Putamen (tissue), 1 donor: ENCODE results near the gene LRRK1.

Experiments used
- DNase-seq: peaks from one replicate; pipeline ENCODE4 v3.0.0-alpha.2; 2016; ENCODE audit warnings: low spot score

Gene LRRK1

DNA sequence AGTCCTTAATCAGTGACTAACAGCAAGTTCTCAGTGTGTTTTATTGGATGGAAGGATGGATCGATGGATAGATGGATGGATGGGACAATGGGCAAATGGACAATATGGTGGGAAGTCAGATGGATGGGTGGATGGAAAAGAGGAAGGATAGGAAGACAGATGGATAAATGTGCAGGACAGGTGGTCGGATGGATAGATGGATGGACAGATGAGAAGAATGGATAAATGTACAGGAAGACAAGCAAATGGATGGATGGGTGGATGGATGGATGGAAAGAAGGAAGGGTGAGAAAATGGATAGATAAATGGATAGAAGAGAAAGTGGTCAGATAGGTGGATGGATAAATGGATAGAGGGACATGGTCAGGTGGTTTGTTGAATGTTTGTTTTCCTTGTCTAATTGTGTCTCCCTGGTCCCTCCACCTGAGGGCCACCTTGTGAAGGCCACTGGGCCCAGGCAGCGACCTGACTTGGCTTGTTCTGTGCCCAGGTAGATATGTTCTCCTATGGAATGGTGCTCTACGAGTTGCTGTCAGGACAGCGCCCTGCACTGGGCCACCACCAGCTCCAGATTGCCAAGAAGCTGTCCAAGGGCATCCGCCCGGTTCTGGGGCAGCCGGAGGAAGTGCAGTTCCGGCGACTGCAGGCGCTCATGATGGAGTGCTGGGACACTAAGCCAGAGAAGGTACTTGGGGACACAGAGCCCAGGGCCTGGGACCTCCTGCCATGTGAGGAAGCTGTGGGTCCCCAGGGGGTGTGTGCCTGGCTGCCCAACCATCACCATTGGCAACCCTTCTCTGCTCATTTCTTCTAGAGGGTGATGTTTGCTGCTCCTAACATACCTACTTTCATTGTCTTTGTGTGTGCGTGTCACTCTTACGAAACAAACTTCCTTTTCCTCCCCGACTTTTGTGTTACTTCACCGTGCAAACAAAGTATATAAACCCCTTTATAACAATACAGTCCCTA, 137.5 kb downstream of the LRRK1 start:
- DNase-seq: no peak

DNA sequence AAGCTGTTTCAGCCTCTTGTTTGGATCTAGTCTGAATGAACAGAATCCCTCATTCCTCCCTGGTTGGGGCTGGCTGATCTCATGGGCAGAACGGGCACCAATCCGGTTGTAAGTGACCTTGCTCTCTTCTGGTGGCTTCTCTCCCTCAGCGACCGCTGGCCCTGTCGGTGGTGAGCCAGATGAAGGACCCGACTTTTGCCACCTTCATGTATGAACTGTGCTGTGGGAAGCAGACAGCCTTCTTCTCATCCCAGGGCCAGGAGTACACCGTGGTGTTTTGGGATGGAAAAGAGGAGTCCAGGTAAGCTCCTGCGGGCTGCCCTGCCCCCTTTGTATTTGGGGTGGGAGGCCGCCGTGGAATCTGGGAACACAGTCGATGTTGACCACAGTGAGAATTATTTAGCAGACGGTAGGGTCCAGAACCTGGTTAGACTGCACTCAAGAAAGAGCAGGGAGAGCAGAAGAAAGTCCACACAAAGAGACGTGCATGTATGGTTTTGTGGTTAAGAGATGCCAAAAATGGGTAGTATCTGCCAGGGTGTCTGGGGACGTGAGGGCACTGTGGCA, 138.8 kb downstream of the LRRK1 start:
- no peak for DNase-seq

DNA sequence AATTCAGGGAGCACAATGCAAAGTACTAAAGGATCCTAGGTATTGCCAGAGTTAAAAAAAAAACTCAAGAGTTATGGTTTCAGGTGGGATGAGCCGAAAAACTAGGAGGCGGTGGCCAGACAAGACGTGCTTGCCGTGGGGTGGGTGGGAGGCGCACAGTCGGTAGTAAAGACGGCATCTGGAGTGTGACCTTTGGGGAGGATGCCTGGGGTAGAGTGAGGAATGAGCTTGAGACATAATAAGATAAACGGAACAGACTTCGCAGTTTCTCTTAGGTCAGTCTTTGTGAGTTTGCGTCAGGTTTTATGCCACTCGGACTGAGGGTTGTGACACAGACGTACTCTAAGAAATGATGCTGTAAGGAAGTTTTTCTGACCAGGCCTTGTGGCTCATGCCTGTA, 139.6 kb downstream of the LRRK1 start:
- DNase-seq: no peak

DNA sequence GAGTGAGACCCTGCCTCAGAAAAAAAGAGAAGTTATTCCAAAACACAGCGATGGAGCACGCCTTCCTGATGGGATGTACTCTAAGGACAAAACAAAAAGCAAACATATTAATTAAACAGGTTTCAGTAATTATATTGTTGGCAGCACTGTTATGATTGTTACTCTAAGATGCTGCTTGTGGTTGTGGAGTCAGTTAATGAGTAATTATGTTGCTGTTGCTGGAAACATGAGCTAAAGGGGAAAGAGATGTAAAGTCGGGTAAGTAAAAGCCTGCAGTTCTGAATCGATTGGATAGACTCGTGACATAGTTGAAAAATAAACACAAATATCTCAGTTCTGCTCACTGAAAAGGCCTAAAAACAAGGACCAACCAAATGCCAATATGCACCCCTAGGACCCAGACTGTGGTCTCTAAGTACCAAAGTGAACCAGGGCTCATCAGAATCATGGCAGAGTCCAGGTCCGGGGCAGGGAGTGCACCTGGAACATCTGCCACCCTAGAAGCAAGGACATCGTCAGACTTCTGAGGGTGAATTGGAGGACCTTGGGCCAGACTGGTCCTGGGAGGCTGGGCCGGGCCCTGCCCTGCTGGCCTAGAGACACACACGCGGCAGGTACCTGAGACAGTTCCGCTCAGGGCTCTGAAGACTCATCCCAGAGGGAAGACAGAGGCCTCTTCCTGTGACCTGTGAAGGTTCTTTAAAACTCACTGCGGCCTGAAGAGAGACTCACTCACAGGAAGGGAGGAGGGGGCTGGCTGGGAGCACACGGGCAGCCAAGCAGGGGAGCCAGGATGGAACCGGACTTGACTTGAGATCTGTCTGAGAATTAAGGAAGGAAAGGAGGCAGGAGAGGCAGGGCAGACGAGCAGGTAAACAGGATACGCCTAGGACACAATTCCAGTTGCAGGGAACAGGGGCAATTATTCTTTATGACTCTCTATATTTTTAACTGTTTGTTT, 140.5 kb downstream of the LRRK1 start:
- DNase-seq: no peak

DNA sequence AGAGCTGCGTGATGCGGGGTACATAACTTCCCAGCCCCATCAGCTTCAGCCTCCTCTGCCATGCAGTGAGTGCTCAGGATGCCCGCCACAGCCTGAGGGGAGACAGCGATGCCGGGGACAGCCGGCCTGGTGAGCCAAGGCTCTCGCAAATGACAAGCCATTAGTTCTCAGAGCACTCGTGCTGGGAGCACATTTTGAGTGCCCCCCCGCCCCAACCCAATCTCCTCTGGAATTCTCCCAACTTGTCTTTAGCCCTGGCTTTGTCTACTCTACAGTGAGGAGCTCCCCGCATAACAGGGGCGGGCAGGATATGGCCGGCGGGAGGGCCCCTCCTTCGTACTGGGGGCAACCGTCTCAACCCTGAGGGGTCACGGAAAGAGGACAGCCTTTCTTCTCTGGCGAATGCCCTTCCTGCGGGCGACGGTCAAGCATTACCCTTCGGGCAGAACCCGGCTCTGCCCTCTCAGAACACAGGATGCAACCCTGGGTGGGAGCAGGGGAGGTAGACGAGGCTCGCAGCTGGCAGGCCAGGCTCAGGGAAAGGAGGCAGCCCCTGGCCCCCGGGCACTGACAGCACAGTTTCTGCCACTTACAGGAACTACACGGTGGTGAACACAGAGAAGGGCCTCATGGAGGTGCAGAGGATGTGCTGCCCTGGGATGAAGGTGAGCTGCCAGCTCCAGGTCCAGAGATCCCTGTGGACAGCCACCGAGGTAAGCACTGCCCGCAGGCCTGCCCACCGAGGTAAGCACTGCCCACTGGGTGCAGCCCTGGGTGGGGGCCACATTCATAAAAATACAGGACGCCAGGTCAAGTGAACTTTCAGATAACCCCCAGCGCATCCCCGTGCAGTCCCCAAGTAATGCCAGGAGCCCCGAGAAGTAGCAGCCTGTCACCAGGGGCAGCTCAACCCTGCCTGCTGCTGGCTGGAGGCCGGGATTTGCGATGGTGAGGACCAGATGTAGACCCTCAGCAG, 141.7 kb downstream of the LRRK1 start:
- DNase-seq: no peak

DNA sequence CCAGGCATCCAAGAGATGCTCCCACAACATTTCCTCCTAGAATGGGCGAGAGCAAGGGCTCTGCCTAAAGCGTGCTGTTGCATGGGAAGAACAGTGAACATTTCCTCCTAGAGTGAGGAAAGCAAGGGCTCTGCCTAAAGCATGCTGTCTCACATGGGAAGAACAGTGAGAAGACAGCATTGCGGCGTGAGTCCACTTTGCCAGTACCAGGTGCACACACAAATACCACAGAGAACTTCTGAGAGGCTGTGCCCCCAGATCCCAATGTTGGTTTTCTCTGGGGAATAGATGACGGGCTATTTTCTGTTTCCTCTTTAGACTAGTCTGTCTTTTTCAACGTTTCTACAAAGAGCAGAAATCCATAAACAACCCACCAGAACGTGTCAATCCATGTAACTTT, 142.9 kb downstream of the LRRK1 start:
- DNase-seq: no peak

DNA sequence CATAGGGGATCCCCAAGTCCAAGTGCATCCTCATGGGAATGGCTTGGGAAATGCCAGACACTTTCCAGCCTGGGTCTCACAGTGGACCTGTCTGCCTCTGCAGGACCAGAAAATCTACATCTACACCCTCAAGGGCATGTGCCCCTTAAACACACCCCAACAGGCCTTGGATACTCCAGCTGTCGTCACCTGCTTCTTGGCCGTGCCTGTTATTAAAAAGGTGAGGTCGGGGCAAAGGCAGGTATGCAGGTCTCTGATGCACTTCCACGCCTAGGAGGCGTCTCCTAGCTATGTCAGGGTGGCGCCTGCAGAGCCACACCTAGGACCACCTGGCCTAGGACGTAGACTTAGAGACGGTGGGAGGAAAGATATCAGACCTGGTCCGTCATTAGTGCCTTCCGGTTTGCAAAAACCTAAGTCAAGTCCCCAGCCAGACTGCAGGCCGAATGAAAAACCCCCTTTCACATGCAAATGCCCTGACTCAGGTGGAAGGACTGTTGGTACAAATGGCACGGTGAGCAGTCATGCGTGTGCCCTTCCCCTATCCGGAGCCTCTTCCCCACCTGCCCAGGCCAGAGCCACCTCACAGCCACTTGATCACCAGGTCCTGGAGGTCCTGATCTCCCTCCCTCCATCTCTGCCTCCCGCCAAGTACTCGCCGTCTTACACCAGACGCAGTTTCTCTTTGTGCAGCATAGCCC, 143.5 kb downstream of the LRRK1 start:
- DNase-seq: no peak

DNA sequence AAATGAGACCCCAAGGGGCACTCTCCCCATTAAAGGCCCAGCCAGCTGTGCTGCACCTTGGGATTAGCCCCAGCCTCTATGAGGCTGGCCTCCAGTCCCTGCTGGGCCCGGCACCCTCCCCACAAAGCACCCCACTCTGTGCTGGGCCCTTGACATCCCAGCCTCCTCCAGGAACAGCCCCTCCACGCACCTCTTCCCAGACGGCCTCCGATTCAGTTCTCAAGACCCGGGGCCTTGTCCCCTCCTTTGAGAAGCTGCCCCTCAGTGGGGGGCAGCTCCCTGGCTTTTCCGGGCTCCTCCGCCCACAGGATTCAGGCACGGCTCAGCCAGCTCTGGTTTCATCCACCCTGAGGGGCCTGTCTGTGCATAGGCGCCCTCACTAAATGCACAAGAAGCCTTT, 144.1 kb downstream of the LRRK1 start:
- no peak for DNase-seq

DNA sequence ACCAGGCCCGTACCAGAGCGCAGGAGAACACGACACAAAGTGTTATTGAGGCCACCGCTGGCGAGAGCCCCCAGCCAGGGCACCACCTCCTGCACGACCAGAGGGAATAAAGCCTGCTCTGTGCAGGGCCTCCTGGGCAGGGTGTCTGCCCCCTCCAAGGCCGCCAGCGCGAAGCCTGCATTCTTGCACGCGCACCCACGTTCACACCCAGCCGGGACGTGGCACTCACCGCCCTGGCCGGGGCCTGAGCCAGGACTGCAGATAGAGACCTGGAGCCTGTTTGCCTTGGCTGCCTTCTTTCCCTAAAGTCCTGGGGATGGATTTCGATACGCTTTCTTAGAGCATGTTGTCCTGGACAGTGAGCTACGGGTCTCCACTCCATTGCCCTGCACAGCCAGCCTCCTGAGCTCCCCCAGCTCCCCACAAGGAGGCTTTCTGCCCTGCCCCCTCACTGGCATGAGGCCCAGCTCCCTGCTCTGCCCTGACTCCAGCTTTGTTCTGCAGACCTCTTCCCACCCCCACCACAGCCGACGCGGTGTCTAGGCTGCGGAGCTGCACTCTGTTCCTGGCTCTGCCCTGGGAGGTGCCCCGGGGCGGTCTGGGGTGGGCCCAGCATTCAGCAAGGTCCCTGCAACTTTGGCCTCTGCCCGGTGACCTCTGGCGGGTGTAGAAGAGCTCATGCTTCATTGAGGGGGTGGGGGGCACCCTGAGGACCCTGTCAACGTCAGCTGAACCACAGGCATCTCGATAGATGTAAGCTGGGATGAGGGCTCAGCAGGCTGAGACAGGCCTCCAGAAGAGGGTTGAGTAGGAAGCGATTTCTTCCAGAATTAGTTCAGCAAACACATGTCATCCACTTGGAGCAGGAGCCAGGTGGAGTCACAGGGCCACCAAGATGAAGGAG, 145.0 kb downstream of the LRRK1 start:
- peak; percentile 22 for DNase-seq

DNA sequence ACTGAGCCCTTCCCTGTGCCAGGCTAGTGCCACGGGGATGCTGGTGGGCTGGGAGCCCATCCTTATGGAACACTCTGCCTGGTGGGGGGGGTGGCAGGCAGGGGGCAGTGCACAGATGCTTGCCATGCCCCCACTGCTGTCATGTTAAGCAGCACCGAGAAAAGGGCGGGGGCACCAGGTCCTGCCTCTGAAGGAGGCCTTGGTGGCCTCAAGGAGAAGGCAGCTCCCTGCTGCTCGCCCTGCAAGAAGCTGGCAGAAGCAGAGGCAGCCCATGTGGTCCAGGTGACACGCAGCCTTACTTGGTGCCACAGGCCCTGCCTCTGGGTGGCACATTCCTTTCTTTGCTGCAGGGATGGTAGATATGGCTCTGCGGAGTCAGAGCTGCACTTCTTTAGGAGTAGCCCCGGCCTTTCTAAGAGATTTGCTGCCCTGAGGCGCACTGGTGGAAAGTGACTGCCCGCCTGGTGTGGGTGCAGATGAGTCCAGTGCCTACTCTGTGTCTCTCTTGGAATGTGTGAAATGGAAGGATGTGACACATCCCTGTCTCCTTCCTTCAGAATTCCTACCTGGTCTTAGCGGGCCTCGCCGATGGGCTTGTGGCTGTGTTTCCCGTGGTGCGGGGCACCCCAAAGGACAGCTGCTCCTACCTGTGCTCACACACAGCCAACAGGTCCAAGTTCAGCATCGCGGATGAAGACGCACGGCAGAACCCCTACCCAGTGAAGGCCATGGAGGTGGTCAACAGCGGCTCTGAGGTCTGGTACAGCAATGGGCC, 145.8 kb downstream of the LRRK1 start:
- no peak for DNase-seq

DNA sequence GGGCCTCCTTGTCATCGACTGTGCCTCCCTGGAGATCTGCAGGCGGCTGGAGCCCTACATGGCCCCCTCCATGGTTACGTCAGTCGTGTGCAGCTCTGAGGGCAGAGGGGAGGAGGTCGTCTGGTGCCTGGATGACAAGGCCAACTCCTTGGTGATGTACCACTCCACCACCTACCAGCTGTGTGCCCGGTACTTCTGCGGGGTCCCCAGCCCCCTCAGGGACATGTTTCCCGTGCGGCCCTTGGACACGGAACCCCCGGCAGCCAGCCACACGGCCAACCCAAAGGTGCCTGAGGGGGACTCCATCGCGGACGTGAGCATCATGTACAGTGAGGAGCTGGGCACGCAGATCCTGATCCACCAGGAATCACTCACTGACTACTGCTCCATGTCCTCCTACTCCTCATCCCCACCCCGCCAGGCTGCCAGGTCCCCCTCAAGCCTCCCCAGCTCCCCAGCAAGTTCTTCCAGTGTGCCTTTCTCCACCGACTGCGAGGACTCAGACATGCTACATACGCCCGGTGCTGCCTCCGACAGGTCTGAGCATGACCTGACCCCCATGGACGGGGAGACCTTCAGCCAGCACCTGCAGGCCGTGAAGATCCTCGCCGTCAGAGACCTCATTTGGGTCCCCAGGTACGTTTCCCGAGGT, 146.5 kb downstream of the LRRK1 start:
- DNase-seq: no peak

DNA sequence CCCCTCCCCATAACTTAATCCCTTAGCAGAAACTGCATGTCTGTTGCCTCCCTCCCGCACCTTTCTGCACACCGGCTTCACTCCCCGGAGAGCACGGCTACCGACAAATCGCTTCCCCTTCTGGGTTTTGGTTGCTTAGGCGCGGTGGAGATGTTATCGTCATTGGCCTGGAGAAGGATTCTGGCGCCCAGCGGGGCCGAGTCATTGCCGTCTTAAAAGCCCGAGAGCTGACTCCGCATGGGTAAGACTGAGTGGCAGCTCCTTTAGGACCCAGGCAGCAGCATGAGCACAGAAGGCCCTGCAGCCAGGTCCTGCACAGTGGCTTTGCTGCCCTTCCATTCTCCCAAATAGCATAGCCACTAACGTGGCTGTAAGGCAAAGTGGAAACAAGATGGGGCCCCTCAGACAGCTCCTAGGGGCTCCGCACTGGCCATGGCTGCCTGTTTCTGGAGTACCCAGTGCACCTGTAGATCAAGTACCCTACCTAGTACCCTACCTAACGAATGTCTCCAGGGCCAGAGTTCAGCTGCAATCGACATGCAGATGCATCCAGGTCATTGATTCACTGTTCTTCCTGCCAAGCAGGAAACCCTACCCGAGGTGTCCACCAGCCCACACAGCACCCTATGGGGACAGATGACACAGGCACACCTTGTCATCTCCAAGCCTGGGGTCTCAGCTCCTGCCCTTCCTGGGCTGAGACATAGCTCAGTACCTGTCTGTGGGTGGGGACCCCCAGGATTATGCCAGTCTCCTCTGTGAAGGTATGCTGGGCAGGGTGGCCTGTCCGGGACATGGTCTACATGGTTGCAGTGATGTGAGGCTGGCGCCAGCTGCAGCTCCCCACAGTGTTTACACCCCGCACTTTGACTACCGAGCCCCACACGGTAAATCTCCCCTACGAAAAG, 147.6 kb downstream of the LRRK1 start:
- DNase-seq: no peak

DNA sequence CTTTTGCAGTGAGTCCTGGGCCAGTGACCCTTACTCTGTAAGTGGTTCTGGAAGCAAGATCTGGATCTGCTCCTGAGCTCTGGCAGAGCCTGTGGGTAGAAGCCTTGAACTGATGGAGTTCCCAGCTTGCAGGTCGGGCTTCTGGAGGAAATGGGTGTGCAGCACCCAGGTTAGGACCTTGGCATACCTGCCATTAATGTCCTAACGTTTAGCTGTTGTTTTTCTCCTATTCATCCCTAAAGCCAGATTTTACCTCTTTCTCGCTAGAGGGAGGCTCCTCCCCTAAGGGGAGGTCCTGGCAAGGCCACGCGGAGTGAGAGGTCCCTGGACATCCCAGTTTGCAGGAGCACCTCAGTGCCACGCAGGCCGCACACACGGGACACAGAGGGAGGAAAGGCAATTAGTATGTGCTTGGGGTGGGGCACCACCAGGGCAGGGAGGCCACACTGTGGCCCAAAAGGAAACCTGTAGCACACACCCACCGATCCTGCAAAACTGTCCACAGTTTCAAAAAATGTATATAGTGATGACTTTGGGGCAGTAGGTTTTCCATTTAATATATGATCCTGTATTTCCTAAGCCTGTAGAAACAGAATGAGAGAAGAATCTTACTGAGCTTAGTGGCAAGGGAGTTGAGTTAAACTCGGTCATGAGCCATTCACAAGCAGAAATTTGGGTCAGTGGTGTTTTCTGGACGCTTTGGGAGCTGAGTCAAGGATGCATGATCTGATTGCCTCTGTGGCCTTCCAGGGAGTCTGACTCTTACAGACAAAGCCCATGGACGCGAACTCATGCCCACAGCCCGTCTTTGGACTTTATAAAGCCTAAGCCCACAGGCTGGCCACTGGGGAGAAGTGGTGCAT, 148.7 kb downstream of the LRRK1 start:
- DNase-seq: no peak

DNA sequence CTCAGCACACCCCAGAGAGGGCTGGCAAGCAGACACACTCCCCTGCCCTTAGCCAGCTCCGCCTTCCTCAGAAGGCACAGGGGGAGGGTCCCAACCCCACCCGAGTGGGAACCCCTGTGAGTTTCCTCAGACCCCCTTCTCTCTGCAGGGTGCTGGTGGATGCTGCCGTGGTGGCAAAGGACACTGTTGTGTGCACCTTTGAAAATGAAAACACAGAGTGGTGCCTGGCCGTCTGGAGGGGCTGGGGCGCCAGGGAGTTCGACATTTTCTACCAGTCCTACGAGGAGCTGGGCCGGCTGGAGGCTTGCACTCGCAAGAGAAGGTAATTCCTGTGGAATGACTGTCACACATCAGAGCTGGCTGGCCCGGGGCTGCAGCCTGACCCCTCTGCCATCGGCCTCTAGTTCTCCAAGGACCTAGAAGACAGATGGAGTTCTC, 149.4 kb downstream of the LRRK1 start:
- DNase-seq: no peak

DNA sequence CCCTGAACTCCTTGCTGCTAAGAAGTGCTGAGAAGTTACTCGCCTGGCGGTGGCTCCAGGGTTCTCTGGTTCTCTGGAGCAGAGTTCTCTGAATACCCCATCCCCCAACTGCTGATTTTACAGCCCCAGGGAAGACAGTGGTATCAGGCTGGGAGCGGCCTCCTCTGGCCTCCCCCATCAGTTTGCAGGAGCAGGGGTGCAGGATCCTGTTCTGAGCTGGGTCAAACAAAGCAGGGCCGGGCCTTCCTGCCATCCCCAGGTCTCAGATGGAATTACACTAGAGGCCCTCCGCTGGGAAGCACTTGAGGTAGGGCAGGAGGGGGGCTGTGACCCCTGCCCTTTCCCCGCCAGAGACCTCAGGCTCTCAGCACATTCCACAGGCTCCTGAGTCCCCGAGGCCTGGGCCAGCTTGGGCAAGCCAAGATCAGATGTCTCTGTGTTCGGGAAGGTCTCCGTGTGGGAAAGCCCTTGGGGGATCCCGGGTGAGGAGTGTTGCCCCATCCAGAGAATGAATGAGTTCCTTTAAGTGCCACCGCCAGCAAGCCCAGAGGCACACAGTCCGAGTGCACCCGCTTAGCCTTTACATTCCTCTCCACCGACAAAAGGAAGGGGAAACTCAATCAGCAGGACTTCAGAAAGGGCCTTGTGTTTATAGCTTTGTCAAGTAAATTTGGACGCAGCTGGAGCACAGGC, 149.9 kb downstream of the LRRK1 start:
- DNase-seq: no peak

DNA sequence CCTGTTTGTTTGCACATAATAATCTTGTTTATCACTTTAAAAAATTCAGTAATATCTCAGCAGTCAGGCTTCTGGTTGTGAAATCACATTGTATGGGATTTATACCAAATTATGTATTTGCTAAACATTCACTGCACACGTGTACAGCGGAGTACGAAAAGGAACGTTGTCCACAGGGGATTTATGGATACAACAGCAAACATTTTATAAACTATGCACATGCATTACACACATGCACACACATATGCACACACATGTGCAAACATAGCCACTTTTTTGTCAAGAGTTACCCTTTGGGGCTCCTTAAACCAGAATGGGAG, 150.5 kb downstream of the LRRK1 start:
- no peak for DNase-seq
